NCI-H2081 (cell line): ENCODE data around the gene MEF2C.

Experiments
- DNase-seq, 2 experiments: peaks; one replicate each; lab custom pipeline; 2025; lab: John Stamatoyannopoulos, UW

MEF2C gene

GRCh38 chr5:88675168-88675707 lies 207.7 kb downstream of the MEF2C start:
- DNase-seq = peak in 1 of 2 experiments; percentile 60

GRCh38 chr5:88674356-88675167 lies 208.4 kb downstream of the MEF2C start:
- DNase-seq = peak in 1 of 2 experiments; percentile 89

GRCh38 chr5:88673253-88674105 lies 209.5 kb downstream of the MEF2C start:
- DNase-seq = peak in 1 of 2 experiments; percentile 68

GRCh38 chr5:88672644-88673252 lies 210.2 kb downstream of the MEF2C start:
- peak in 1 of 2 experiments; percentile 46 for DNase-seq

DNA sequence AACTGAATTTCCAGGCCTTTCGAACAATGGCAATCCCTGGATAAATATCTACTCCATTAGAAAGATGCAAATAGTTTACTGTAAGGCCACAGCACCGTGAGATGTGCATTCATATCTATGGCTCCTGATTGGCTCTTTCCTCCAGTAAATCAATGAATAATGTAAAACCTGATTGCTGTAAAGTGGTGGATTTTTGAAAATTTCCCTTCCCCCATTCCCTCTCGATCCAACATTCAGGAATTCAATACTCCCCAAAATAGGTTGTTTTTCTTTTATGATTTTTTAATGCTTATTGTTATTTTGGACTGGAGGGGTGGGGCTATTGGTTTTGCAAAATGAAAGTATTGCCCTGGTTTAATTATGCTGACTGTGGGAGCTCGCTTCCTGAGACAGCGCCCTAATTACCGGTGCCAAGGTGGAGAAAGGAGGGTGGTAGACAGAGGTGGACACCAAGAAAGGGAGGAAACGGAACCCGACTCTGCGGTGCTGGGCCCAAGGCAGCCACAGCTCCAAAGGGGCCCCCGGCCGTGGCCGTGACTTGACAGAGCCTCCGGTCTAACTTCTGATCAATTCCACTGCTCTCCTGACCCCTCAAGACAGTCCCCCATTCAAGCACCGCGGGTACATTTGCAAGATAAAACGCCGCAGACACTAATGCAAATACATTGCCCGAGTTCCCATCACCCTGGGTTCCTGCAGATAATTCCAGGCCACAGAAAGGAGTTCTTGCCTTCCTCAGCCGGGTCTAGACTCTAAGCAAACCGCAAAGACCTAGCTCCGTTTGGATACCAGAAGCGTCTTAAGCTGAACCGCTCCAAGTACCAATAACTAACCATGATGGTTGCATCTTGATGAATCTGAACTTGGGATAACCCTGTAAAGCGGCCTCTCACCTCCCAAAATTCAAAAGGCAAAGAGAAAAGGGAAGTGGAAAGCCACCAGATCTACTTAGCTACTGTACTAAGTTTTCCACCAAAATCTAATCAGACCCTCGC lies 211.2 kb downstream of the MEF2C start:
- peak in 1 of 2 experiments; percentile 58 for DNase-seq

GRCh38 chr5:88671106-88671504 lies 211.9 kb downstream of the MEF2C start:
- no peak for DNase-seq

DNA sequence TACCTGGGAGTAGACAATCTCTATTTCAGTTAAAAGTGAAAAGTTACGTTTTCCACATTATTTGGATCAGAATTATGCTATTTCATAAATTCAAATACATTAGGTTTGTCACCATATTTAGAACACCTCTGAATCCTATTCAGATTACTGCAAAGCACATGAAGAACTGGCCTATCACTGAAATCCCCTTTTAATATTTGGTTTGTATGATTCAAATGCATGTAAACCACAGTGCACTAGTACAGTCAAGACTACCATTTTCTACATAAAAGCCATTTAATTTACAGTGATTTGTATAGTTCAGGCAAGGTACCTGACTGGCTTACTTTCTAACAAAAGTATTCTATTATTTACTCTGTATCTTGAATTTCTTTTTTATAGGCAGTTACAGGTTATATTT lies 212.5 kb downstream of the MEF2C start:
- no peak for DNase-seq

GRCh38 chr5:88669371-88670050 lies 213.5 kb downstream of the MEF2C start:
- DNase-seq = no peak

GRCh38 chr5:88667496-88668201 lies 215.3 kb downstream of the MEF2C start:
- DNase-seq = peak in 1 of 2 experiments; percentile 37
